ENCODE results near the gene TMEM62. TPM values are rescaled to one million over a fixed set of nuclear protein-coding genes. Genes with fewer than 3 reads are reported as not detected.
"Not testable (repeated sequence)": the region's sequence is repeated elsewhere in the genome, so short reads cannot be mapped to it uniquely, and the experiment has no call there.

The TMEM62 gene
- polyA plus RNA-seq, 3 donors = 13.3 to 16.7 (median 15.7) TPM

DNA sequence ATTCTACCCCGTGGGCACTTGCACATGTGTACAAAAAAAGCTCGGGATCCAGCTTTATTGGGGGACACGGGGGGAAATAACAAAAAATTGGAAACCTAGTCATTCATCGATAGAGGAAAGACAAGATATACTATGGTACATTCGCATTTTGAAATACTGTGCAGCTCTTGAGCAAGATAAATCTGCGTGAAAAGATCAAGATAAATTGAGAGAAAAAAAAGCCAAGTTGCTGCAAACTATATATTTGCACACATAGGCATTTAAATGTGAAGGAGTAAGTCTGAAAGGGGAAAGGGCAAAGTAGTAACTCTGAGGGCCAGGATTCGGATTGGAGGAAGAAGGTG is 26.9 kb upstream of the TMEM62 start:
- DNase-seq (ENCODE audit: extremely low read depth in 1 of 11, low read depth in 9 of 11, low spot score in 4 of 11) = no peak

DNA sequence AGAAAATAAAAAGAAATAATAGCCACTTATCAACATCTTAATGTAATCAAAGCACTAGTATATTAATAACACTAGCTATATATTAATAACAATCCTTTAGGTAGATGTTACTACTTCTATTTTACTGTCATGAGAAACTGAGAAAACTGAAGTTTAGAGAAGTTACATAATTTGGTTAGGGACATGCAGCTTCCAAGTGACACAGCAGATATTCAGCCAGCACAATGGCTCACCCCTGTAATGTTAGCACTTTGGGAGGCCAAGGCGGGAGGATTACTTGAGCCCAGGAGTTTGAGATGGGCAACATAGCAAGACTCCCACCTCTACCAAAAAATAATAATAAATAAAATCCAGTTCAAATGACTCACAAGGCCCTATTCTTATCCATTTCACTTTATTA is 25.6 kb upstream of the TMEM62 start:
- DNase-seq (ENCODE audit: extremely low read depth in 1 of 11, low read depth in 9 of 11, low spot score in 4 of 11) = no peak

DNA sequence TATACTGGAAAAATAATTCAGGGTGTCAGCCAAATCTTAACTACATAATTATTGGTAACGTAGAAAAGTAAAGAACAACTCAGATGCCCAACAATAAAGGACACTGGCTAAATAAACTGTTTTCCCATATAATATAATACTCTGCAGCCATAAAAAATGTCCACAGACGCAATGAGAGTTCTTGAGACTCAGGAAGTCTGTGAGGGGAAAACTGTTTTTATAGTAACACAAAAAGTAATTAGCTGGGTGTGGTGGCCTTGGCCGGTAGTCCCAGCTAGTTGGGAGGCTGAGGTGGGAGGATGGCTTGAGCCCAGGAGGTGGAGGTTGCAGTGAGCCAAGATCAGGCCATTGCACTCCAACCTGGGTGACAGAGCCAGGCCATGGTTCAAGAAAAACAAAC is 22.0 kb upstream of the TMEM62 start:
- DNase-seq (ENCODE audit: extremely low read depth in 1 of 11, low read depth in 9 of 11, low spot score in 4 of 11) = no peak

- no peak for DNase-seq (ENCODE audit: extremely low read depth in 1 of 11, low read depth in 9 of 11, low spot score in 4 of 11)
Observed at GRCh38 chr15:43118286-43118685, 15.1 kb upstream of the TMEM62 start.

- DNase-seq (ENCODE audit: extremely low read depth in 1 of 11, low read depth in 9 of 11, low spot score in 4 of 11) = no peak
Observed at GRCh38 chr15:43118829-43119228, 14.6 kb upstream of the TMEM62 start.

DNA sequence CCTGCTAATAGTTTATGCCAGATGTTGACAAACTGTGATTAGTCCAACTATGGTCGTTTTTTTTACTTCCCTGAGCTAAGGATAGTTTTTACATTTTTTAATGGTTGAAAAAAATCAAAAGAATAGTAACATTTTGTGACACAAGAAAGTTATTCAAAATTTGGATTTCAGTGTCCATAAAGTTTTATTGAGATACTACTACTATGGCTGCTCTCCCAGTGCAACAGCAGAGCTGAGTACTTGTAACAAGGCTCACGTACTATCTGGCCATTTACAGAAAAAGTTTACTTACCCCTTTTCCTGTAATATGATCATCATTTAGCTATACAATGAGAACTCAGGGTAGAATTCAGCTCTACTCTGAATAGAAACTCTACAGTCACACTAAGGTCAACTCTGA is 11.5 kb upstream of the TMEM62 start:
- no peak for DNase-seq (ENCODE audit: extremely low read depth in 1 of 11, low read depth in 9 of 11, low spot score in 4 of 11)

DNA sequence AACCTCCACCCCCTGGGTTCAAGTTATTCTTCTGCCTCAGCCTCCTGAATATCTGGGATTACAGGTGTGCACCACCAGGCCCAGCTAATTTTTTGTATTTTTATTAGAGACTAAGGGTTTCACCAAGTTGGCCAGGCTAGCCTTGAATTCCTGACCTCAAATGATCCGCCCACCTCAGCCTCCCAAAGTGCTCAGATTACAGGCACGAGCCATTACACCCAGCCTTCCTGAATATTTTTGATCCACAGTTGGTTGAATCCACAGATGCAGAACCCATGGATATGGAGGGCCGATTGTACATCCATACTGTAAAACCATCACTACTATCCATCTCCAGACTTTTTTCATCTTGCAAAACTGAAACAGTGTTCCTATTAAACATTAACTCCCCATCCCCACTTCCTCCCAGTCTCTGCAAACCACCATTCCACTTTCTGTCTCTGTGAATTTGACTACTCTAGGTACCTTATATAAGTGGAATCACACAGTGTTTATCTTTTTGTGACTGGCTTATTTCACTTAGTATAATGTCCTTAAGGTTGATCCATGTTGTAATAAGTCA is 8.2 kb upstream of the TMEM62 start:
- DNase-seq (ENCODE audit: extremely low read depth in 1 of 11, low read depth in 9 of 11, low spot score in 4 of 11) = no peak

- DNase-seq (ENCODE audit: extremely low read depth in 1 of 11, low read depth in 9 of 11, low spot score in 4 of 11) = no peak
Observed at GRCh38 chr15:43126356-43126755, 7.0 kb upstream of the TMEM62 start.

- peak in 1 of 11 donors; percentile 37 for DNase-seq (ENCODE audit: extremely low read depth in 1 of 11, low read depth in 9 of 11, low spot score in 4 of 11)
Observed at GRCh38 chr15:43127752-43128151, 5.6 kb upstream of the TMEM62 start.

DNA sequence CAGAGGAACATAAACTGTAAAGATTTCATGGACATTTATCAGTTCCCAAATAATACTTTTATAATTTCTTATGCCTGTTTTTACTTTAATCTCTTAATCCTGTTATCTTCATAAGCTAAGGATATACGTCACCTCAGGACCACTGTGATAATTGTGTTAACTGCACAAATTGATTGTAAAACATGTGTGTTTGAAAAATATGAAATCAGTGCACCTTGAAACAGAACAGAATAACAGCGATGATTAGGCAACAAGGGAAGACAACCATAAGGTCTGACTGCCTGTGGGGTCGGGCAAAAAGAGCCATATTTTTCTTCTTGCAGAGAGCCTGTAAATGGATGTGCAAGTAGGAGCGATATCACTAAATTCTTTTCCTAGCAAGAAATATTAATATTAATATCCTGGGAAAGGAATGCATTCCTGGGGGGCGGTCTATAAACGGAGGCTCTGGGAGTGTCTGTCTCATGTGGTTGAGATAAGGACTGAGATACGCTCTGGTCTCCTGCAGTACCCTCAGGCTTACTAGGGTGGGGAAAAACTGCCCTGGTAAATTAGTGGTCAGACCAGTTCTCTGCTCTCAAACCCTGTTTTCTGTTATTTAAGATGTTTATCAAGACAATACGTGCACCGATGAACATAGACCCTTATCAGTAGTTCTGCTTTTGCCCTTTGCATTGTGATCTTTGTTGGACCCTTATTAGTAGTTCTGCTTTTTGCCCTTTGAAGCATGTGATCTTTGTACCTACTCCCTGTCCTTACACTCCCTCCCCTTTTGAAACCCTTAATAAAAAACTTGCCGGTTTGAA is 5.0 kb upstream of the TMEM62 start:
- DNase-seq (ENCODE audit: extremely low read depth in 1 of 11, low read depth in 9 of 11, low spot score in 4 of 11) = not testable (repeated sequence)

GRCh38 chr15:43128980-43129335 is 4.4 kb upstream of the TMEM62 start:
- DNase-seq (ENCODE audit: extremely low read depth in 1 of 11, low read depth in 9 of 11, low spot score in 4 of 11) = no peak

- no peak for DNase-seq (ENCODE audit: extremely low read depth in 1 of 11, low read depth in 9 of 11, low spot score in 4 of 11)
Observed at GRCh38 chr15:43132830-43133429, 456 bp upstream of the TMEM62 start.

GRCh38 chr15:43134157-43134635 is 810 bp downstream of the TMEM62 start:
- no peak for DNase-seq (ENCODE audit: extremely low read depth in 1 of 11, low read depth in 9 of 11, low spot score in 4 of 11)

GRCh38 chr15:43135351-43135750 is 2.0 kb downstream of the TMEM62 start:
- no peak for DNase-seq (ENCODE audit: extremely low read depth in 1 of 11, low read depth in 9 of 11, low spot score in 4 of 11)

DNA sequence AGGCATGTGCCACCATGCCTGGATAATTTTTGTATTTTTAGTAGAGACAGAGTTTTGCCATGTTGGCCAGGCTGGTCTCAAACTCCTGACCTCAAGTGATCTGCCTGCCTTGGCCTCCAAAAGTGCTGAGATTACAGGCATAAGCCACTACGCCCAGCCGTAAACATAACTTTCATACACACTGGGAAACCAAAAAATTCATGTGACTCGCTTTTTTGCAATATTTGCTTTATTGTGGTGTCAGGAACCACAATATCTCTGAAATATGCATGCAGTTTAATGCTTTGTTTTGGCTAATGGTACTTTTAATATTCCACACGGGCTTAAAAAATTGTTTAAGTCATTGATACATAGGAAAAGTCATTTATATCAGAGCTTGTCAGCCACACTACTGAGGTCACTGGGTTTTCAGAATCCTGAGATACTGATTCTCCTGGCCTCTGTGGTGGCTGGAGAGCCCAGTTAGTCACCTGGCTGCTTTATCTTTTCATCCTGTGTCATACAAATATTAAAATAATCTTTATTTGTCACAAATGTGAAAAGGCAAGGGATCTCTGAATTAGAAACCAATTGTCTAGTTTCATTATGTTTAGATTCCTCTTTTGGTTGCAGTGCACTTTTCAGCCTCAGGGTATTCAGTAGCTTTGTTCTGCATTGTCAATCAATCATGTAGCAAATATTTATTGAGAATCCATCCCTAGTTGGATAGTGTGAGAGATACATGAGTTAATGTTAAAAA is 10.0 kb downstream of the TMEM62 start:
- DNase-seq (ENCODE audit: extremely low read depth in 1 of 11, low read depth in 9 of 11, low spot score in 4 of 11) = no peak

- no peak for DNase-seq (ENCODE audit: extremely low read depth in 1 of 11, low read depth in 9 of 11, low spot score in 4 of 11)
Observed at GRCh38 chr15:43144512-43144911, 11.1 kb downstream of the TMEM62 start.

GRCh38 chr15:43146184-43146583 is 12.8 kb downstream of the TMEM62 start:
- no peak for DNase-seq (ENCODE audit: extremely low read depth in 1 of 11, low read depth in 9 of 11, low spot score in 4 of 11)

DNA sequence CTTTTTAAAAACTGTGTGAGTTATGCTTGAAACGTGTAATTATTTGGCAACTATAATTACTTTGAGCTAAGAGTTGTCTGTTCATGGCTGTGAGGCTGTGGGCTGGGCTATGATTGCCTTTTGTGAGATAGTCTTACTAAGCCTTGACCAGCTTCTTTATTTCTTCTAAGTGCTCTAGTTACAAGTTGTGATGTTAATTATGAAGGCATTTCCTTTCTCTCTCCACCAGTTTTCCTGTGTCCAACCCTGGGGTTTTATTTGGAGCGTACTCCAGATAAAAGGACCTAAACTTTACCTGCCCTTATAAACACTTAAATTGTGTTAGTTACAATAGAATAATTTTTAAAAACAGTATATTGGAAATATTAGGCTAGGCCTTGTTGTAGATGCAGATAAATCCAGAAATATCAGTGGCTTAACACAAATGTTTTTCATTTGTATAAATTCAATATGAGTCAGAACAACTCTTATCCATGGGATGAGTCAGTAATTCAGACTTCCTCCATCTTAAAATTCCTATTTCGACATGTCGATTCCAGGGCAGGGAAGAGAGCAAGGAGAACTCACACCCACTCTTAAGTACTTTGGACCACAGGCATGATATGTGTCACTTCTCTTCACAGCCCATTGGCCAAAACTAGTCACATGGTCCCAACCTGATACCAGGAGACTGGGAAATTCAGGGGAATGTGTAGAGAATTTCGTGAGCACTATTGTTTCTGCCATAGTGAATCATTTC is 17.0 kb downstream of the TMEM62 start:
- DNase-seq (ENCODE audit: extremely low read depth in 1 of 11, low read depth in 9 of 11, low spot score in 4 of 11) = no peak

- DNase-seq (ENCODE audit: extremely low read depth in 1 of 11, low read depth in 9 of 11, low spot score in 4 of 11) = no peak
Observed at GRCh38 chr15:43151688-43152087, 18.3 kb downstream of the TMEM62 start.
